ENCODE measurements around the gene USP47. TPM values are rescaled to one million over a fixed set of nuclear protein-coding genes. Genes with fewer than 3 reads are reported as not detected.

USP47 gene
- total RNA-seq, 1 donor: 72.7 TPM

DNA sequence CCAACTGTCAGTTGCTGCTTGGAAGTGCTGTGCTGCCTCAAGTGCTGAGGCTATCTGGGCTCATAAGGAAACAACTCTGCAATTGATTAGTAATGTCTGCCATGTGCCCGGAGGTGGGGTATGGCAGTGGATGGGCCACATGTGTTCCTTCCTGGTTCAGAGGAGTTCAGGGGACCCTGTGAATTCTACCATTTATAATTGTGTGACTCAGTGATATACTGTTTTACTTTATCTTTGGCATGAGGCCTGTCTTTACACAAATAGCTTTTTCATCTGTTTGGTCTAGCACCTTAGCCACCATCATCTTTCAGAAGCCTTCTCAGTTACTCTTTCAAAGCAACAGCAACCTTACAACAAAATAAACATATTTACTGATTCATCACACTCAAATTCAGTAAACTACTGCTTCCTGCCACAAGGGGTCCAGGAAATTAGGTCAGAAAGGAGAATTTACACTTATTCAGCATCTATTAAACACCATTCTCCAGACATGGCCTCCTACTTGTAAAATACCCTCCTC is 145.8 kb downstream of the USP47 start:
- Histone ChIP-seq H3K27ac (ENCODE audit: low read depth, low read length) (peak overlapping the region; percentile 74), H4K20me1 (ENCODE audit: insufficient read depth, low read length) (no peaks in the 10 kb centered on the region), H3K4me3 (ENCODE audit: insufficient read depth, low read length) (peak overlapping the region; percentile 7), H3K4me2 (ENCODE audit: insufficient read depth, low read length) (peak overlapping the region; percentile 61), H2AFZ (ENCODE audit: low read length) (peak overlapping the region; percentile 88), H3K4me1 (ENCODE audit: insufficient read depth, low read length) (peaks cover 65% of the 10 kb centered on the region), H3K9me3 (ENCODE audit: low read depth, low read length) (no peaks in the 10 kb centered on the region), H3K79me2 (ENCODE audit: insufficient read depth, low read length) (no peaks in the 10 kb centered on the region), H3K36me3 (ENCODE audit: insufficient read depth, low read length) (no peaks in the 10 kb centered on the region), H3K27me3 (ENCODE audit: insufficient read depth, low read length) (no peaks in the 10 kb centered on the region)
- DNase-seq (ENCODE audit: insufficient read length, low spot score, missing footprints): no peak
- peak; percentile 48 for TF ChIP-seq CTCF (IDR thresholded peaks at IDR 0.05; ENCODE audit: extremely low read depth, low read depth, low read length)

DNA sequence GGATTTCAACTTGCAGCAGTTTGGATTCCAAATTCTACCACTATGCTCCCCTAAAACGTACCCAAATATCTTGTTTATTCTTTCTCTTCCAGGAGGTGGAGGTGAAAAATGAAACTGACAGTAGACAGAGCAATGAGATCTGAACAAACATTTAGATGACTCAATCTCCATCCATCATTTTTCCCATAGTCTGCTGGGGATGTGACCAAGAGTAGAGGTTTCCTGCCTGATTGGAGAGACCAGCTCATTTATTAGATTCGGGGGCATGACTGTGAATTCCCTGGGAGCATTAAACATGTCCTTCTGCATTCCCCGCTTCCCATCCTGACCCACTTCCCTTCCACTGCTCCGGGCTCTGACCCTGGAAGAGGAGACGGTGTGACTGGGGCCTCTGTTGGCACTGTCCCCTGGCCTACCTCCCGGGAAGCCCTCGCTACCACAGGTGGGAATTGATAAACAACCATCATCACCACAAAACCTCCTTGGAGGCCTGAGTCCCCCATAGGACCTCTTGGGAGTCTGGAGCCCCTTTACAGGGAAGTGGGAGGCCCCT is 146.4 kb downstream of the USP47 start:
- H3K4me2 ChIP-seq (ENCODE audit: insufficient read depth, low read length): peak overlapping the region; percentile 61
- H3K27me3 ChIP-seq (ENCODE audit: insufficient read depth, low read length): no peaks in the 10 kb centered on the region
- H4K20me1 ChIP-seq (ENCODE audit: insufficient read depth, low read length): no peaks in the 10 kb centered on the region
- H3K4me1 ChIP-seq (ENCODE audit: insufficient read depth, low read length): peaks cover 60% of the 10 kb centered on the region
- H3K79me2 ChIP-seq (ENCODE audit: insufficient read depth, low read length): no peaks in the 10 kb centered on the region
- no peaks in the 10 kb centered on the region for H3K36me3 ChIP-seq (ENCODE audit: insufficient read depth, low read length)
- H3K9me3 ChIP-seq (ENCODE audit: low read depth, low read length): no peaks in the 10 kb centered on the region
- H2AFZ ChIP-seq (ENCODE audit: low read length): peak overlapping the region; percentile 88
- peak overlapping the region; percentile 7 for H3K4me3 ChIP-seq (ENCODE audit: insufficient read depth, low read length)
- DNase-seq (ENCODE audit: insufficient read length, low spot score, missing footprints): peak; percentile 89
- no peak for TF ChIP-seq CTCF (IDR thresholded peaks at IDR 0.05; ENCODE audit: extremely low read depth, low read depth, low read length)
- H3K27ac ChIP-seq (ENCODE audit: low read depth, low read length): peak overlapping the region; percentile 74

DNA sequence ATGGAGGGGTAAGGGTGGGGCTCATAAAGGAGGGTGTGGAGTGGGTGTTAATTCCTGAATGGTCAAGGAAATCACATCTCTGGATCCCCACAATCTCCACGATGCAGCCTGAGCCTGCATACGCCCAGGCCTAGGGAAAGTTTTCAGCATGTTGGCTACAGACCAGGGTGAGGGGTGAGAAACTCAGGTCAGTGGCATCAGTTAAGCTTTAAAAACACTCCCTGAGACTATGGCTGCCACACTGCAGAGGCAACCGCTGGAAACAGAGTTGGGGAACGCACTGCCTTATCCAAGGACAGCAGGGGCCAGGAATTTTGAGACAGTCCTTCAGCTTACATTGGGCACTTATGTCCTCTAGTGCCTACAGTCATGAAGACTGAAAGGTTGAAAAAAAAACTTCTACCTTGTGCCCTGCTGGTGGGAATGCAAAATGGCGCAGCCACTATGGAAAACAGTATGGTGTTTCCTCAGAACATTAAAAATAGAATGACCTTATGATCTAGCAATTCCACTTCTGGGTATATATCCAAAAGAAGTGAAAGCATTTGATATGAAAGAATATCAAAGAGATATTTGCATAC is 147.0 kb downstream of the USP47 start:
- no peaks in the 10 kb centered on the region for H4K20me1 ChIP-seq (ENCODE audit: insufficient read depth, low read length)
- H3K36me3 ChIP-seq (ENCODE audit: insufficient read depth, low read length): no peaks in the 10 kb centered on the region
- no peak for TF ChIP-seq CTCF (IDR thresholded peaks at IDR 0.05; ENCODE audit: extremely low read depth, low read depth, low read length)
- no peaks in the 10 kb centered on the region for H3K27me3 ChIP-seq (ENCODE audit: insufficient read depth, low read length)
- H3K4me3 ChIP-seq (ENCODE audit: insufficient read depth, low read length): no peak overlapping the region
- peak overlapping the region; percentile 88 for H2AFZ ChIP-seq (ENCODE audit: low read length)
- H3K79me2 ChIP-seq (ENCODE audit: insufficient read depth, low read length): no peaks in the 10 kb centered on the region
- H3K27ac ChIP-seq (ENCODE audit: low read depth, low read length): peak overlapping the region; percentile 74
- H3K4me1 ChIP-seq (ENCODE audit: insufficient read depth, low read length): peaks cover 57% of the 10 kb centered on the region
- no peak for DNase-seq (ENCODE audit: insufficient read length, low spot score, missing footprints)
- H3K4me2 ChIP-seq (ENCODE audit: insufficient read depth, low read length): no peak overlapping the region
- H3K9me3 ChIP-seq (ENCODE audit: low read depth, low read length): no peaks in the 10 kb centered on the region
